Measurements from ENCODE around the gene ZFR.

Gene ZFR

GRCh38 chr5:32444431-32445286, at the start of gene ZFR:
Gene ZFR (minus strand): TSS chr5:32444740. CDS start chr5:32444658, 82 bp downstream.
- Mint-ChIP-seq H3K4me1 (peaks cover 48% of the 10 kb centered on the region), H3K27ac (peak within 1 kb of the TSS; percentile 95), H3K9me3 (no peaks in the 10 kb centered on the region), H3K36me3 (ENCODE audit: low read depth) (peaks cover 24% of the 10 kb centered on the region), H3K4me3 (peak within 1 kb of the TSS; percentile 92), H3K27me3 (peaks cover 3% of the 10 kb centered on the region)
- DNase-seq (peak; percentile 93), ATAC-seq (peak; percentile 94)

GRCh38 chr5:32490972-32491557, 46.5 kb upstream of the ZFR start:
- no peaks in the 10 kb centered on the region for H3K4me1 Mint-ChIP-seq
- H3K27me3 Mint-ChIP-seq = no peaks in the 10 kb centered on the region
- no peak for DNase-seq
- H3K9me3 Mint-ChIP-seq = no peaks in the 10 kb centered on the region
- no peaks in the 10 kb centered on the region for H3K36me3 Mint-ChIP-seq (ENCODE audit: low read depth)
- no peak overlapping the region for H3K27ac Mint-ChIP-seq
- ATAC-seq = no peak
- H3K4me3 Mint-ChIP-seq = no peak overlapping the region

- Mint-ChIP-seq H3K4me1 (no peaks in the 10 kb centered on the region), H3K27ac (no peak overlapping the region), H3K9me3 (no peaks in the 10 kb centered on the region), H3K27me3 (no peaks in the 10 kb centered on the region), H3K4me3 (no peak overlapping the region), H3K36me3 (ENCODE audit: low read depth) (no peaks in the 10 kb centered on the region)
- ATAC-seq (peak; percentile 43), DNase-seq (peak; percentile 75)
Measured at GRCh38 chr5:32489791-32490562, 45.4 kb upstream of the ZFR start.

GRCh38 chr5:32487424-32487823, 42.9 kb upstream of the ZFR start:
- ATAC-seq (no peak), DNase-seq (no peak)
- no peak overlapping the region for H3K27ac Mint-ChIP-seq
- H3K36me3 Mint-ChIP-seq (ENCODE audit: low read depth) = no peaks in the 10 kb centered on the region
- no peak overlapping the region for H3K4me3 Mint-ChIP-seq
- H3K4me1 Mint-ChIP-seq = no peaks in the 10 kb centered on the region
- H3K9me3 Mint-ChIP-seq = no peaks in the 10 kb centered on the region
- H3K27me3 Mint-ChIP-seq = no peaks in the 10 kb centered on the region

GRCh38 chr5:32487008-32487407, 42.5 kb upstream of the ZFR start:
- no peaks in the 10 kb centered on the region for H3K27me3 Mint-ChIP-seq
- no peak overlapping the region for H3K27ac Mint-ChIP-seq
- H3K4me3 Mint-ChIP-seq = no peak overlapping the region
- DNase-seq (no peak), ATAC-seq (no peak)
- no peaks in the 10 kb centered on the region for H3K36me3 Mint-ChIP-seq (ENCODE audit: low read depth)
- no peaks in the 10 kb centered on the region for H3K9me3 Mint-ChIP-seq
- no peaks in the 10 kb centered on the region for H3K4me1 Mint-ChIP-seq

GRCh38 chr5:32482193-32482592, 37.7 kb upstream of the ZFR start:
- DNase-seq (no peak), ATAC-seq (no peak)
- H3K27me3 Mint-ChIP-seq = no peaks in the 10 kb centered on the region
- H3K36me3 Mint-ChIP-seq (ENCODE audit: low read depth) = no peaks in the 10 kb centered on the region
- H3K4me1 Mint-ChIP-seq = no peaks in the 10 kb centered on the region
- no peak overlapping the region for H3K4me3 Mint-ChIP-seq
- no peak overlapping the region for H3K27ac Mint-ChIP-seq
- H3K9me3 Mint-ChIP-seq = no peaks in the 10 kb centered on the region

- DNase-seq (no peak), ATAC-seq (no peak)
- Mint-ChIP-seq H3K36me3 (ENCODE audit: low read depth) (no peaks in the 10 kb centered on the region), H3K9me3 (no peaks in the 10 kb centered on the region), H3K27ac (no peak overlapping the region), H3K4me3 (no peak overlapping the region), H3K27me3 (no peaks in the 10 kb centered on the region), H3K4me1 (no peaks in the 10 kb centered on the region)
Measured at GRCh38 chr5:32479096-32479495, 34.6 kb upstream of the ZFR start.

GRCh38 chr5:32476891-32477290, 32.4 kb upstream of the ZFR start:
- H3K27me3 Mint-ChIP-seq = peaks cover 2% of the 10 kb centered on the region
- ATAC-seq = no peak
- H3K36me3 Mint-ChIP-seq (ENCODE audit: low read depth) = no peaks in the 10 kb centered on the region
- H3K4me1 Mint-ChIP-seq = no peaks in the 10 kb centered on the region
- H3K27ac Mint-ChIP-seq = no peak overlapping the region
- DNase-seq = no peak
- H3K4me3 Mint-ChIP-seq = no peak overlapping the region
- no peaks in the 10 kb centered on the region for H3K9me3 Mint-ChIP-seq

GRCh38 chr5:32475334-32476097, 31.0 kb upstream of the ZFR start:
- Mint-ChIP-seq H3K4me3 (no peak overlapping the region), H3K27ac (no peak overlapping the region), H3K9me3 (no peaks in the 10 kb centered on the region), H3K4me1 (no peaks in the 10 kb centered on the region), H3K27me3 (peaks cover 4% of the 10 kb centered on the region), H3K36me3 (ENCODE audit: low read depth) (no peaks in the 10 kb centered on the region)
- ATAC-seq (no peak), DNase-seq (no peak)

GRCh38 chr5:32474209-32474854, 29.8 kb upstream of the ZFR start:
- H3K27me3 Mint-ChIP-seq = peaks cover 4% of the 10 kb centered on the region
- no peak for DNase-seq

GRCh38 chr5:32473072-32473471, 28.5 kb upstream of the ZFR start:
- Mint-ChIP-seq H3K4me3 (no peak overlapping the region), H3K36me3 (ENCODE audit: low read depth) (no peaks in the 10 kb centered on the region), H3K4me1 (no peaks in the 10 kb centered on the region), H3K27me3 (peaks cover 4% of the 10 kb centered on the region), H3K9me3 (no peaks in the 10 kb centered on the region), H3K27ac (no peak overlapping the region)
- ATAC-seq = no peak
- no peak for DNase-seq

More at GRCh38 chr5:32474209-32474854, 29.8 kb upstream of the ZFR start:
- ATAC-seq = no peak
- H3K4me1 Mint-ChIP-seq = no peaks in the 10 kb centered on the region
- H3K27ac Mint-ChIP-seq = no peak overlapping the region
- H3K36me3 Mint-ChIP-seq (ENCODE audit: low read depth) = no peaks in the 10 kb centered on the region
- H3K4me3 Mint-ChIP-seq = no peak overlapping the region
- H3K9me3 Mint-ChIP-seq = no peaks in the 10 kb centered on the region

- DNase-seq (no peak), ATAC-seq (no peak)
- Mint-ChIP-seq H3K4me3 (no peak overlapping the region), H3K9me3 (no peaks in the 10 kb centered on the region), H3K27ac (no peak overlapping the region), H3K36me3 (ENCODE audit: low read depth) (no peaks in the 10 kb centered on the region), H3K4me1 (no peaks in the 10 kb centered on the region), H3K27me3 (peaks cover 4% of the 10 kb centered on the region)
Measured at GRCh38 chr5:32471784-32472183, 27.2 kb upstream of the ZFR start.

- no peaks in the 10 kb centered on the region for H3K27me3 Mint-ChIP-seq
- no peak overlapping the region for H3K4me3 Mint-ChIP-seq
- H3K9me3 Mint-ChIP-seq = no peaks in the 10 kb centered on the region
- no peaks in the 10 kb centered on the region for H3K36me3 Mint-ChIP-seq (ENCODE audit: low read depth)
- H3K27ac Mint-ChIP-seq = no peak overlapping the region
- no peak for DNase-seq
- peaks cover 24% of the 10 kb centered on the region for H3K4me1 Mint-ChIP-seq
- ATAC-seq = no peak
Measured at GRCh38 chr5:32465076-32465475, 20.5 kb upstream of the ZFR start.

GRCh38 chr5:32462618-32463017, 18.1 kb upstream of the ZFR start:
- Mint-ChIP-seq H3K27me3 (no peaks in the 10 kb centered on the region), H3K4me1 (peaks cover 24% of the 10 kb centered on the region), H3K36me3 (ENCODE audit: low read depth) (no peaks in the 10 kb centered on the region), H3K27ac (peak overlapping the region; percentile 79), H3K9me3 (no peaks in the 10 kb centered on the region), H3K4me3 (no peak overlapping the region)
- peak; percentile 49 for DNase-seq
- ATAC-seq = peak; percentile 100

Data from activated naive CD8-positive, alpha-beta T cell treated with anti-CD3 and anti-CD28 coated beads, Interleukin-2, amount 50 U/mL, for 24 hours (primary cell).